DMS114 treated with DMSO at 0.1 percent for 48 hours (cell line): ENCODE data around the gene BCL7B.
"Not testable (repeated sequence)": the region's sequence is repeated elsewhere in the genome, so short reads cannot be mapped to it uniquely, and the experiment has no call there.

Source experiments
- DNase-seq: peaks from one replicate; lab custom pipeline; 2025; ENCODE audit not compliant: unreplicated experiment; lab: John Stamatoyannopoulos, UW

Gene BCL7B

DNA sequence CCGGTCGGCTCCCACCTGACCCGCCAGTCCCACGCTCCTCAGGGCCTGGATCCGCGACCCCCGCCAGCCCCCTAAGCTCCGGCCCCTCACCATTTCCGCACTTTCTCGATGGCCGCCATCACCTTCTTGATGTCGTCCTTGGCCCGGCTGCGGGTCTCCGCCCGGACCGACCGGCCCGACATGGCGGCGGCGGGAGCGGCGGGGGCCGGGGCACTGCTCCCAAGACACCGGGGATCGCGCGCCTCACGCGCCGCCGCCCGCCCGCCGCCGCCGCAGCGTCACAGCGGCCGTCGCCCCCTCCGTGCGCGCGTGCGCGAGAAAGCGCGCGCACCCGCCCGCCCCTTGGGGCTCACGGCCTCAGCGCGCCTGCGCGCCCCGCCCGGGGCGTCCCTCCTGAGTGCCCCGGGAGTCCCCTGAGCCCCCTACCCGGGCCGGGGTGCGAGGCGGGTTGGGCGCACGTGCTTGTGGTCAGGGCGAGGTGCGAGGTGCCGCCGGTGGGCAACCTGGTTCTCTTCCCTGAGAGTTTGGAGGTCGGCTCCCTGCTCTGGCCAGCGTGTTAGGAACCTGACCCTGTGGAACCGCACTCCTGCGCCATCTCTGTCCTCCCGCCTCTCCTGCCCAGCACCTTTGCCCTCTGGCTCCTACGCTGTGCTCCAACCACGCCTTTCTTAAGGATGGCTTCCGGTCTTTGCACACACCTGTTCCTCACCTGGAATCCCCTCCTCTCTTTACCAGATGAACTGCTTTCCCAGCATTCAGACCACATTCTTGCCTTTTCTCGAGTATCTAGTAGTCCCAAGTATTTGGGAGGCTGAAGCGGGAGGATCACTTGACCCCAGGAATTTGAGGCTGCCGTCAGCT lies at the start of gene BCL7B:
TSS of gene BCL7B (minus strand) at position 294 of the 861 bp plus-strand sequence. CDS start at position 182, 112 bp downstream.
- DNase-seq: peak; percentile 41

DNA sequence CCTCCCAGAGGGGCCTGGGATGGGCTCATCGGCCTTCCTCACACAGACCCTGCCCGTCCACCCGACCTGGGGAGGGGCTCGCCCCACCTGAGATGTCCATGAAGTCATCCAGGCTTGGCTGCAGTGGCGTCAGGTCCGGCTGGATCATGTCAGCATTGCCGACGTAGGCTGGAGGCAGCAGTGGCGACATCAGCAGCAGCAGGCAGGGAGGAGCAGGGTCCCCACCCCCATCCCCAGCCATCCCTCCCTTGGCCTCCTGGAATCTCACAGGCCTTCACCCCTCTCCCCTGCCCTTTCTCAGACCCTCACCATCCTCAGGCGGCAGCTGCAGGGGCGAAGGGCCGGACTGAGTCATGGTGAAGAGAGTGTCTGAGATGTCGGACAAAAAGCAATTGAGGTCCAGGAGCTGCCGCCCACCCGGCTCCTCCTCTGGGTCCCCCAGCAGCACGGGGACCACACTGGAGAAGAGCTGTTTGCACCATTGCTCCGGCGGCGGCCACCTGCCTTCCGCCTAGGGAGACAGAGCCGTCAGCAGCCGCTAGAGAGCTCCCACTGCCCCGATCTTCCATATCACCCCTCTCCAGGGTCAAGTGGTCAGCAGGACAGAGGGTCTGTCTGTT lies 48.2 kb upstream of the BCL7B start:
- no peak for DNase-seq

DNA sequence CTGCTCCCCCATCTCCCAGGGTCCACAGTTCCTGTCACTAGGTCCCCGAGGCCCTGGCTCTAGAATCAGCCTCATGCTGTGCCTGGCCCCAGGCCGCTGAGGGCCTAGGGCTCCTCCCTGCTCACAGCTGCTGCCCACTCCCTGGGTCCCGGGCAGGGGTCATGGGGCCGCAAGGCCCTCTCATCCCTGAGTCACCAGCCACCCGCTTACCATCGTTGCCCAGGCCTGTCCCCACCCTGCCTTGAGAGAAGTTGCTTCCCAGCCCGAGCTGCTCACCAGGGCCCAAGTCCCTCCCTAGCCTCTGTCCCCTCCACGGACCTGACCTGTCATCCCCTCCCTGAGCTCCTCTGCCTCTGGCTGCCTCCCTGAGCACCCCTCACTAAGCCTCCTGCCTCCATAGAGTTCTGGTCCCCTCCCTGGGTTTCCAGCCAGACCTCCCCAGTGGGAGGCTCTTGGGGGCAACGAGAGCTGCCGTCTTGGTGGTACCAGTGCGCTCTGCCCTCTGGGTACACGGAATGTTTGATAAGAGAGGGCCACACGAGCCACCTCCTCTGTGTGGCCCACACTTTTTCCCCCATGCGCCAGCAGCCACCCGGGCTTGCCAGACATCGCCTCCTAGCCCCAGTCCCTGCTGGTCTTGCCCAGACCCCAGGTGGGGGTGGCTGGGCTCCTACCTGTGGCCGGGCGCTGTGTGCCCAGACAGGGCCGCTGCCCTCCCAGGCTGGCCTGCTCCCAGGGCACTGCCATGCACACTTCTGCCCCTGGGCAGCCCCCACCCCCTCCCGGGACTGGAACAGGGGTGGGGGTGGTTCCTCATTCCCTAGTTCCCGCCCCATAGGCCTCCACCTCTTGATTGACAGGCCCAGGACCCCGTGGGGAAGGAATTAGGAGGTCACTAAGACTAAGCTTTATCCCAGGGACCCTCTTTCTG lies 45.5 kb upstream of the BCL7B start:
- no peak for DNase-seq

DNA sequence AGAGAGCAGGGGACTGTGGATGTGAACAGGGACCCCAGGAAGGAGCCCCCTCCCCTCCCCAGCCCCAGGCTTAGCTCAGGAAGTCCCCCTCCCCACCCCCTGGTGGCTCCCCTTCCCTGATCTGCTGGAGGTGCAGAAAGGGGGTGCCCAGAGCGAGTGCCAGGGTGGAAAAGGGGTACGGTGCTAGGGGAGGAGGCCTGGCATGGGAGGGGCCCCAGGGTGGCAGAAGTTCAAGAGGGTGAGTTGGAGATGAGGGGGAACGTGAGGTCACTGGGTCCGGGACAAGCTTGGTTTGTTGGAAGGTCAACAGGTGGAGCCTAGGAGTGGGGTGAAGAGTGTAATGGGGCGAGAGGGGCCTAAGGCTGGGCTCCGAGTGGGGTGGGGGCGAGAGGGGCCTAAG lies 42.4 kb upstream of the BCL7B start:
- DNase-seq: no peak

DNA sequence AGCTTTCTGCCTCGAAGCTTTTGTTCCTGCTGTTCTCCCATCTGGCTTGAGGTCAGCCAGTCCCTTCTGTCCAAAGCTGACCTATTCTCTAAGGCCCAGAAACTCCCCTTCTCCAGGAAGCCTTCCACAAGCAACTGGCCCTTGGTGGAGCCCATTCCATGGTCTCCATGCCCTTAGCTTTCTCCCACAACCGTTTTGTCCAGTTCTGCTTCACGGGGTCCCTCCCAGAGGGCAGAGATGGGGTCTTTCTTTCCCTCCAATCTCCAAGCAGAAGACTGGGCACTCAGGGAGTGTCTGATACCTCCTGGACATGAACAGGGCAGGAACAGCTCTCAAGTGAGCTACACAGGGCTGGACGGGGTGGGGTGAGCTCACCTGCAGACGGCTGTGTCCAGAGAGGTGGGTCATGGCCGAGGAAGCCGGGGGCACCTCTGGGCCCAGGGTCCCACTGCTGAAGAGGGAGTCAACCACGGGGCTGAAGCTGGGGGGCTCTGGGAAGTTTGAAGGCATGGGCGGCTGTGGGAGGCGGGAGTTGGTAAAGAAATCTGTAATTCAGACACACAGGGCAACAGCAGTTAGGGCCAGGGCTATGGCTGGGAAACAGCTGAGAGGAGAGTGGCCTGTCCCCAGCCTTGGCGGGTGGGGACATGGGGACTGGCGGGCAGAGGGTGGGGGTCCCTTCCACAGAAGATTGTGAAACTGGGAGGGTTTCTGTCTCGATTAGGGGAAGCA lies 41.8 kb upstream of the BCL7B start:
- no peak for DNase-seq

DNA sequence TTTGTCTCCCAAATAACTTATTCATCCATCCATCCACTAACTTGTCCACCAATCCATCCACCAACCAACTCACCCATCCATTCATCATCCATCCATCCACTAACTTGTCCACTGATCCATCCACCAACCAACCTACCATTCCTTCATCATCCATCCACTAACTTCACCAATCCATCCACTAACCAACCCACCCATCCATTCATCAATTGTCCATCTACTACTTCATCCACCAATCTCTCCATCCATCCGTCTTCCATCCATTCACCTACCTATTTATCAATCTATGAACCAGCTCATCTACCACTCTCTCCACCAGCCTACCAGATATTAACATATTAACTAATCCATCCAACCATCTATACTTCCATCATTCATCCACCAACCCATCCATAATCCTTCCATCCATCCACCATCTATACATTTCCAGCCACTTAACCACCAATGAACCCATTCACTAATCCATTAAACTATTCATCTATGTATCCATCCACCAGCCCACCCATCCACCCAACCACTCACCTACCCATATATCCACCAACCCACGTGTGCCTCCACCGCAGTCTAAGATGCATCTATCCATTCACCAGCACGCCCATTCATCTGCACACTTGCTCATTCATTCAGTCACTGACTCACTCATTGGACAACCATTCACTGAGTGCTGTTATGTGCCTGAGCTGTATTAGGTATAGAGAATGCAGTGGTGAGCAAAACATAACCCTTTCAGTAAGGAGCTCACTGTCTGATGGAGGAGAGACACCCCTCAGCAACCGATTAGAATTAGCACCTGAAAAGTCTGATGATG lies 40.7 kb upstream of the BCL7B start:
- DNase-seq: no peak

DNA sequence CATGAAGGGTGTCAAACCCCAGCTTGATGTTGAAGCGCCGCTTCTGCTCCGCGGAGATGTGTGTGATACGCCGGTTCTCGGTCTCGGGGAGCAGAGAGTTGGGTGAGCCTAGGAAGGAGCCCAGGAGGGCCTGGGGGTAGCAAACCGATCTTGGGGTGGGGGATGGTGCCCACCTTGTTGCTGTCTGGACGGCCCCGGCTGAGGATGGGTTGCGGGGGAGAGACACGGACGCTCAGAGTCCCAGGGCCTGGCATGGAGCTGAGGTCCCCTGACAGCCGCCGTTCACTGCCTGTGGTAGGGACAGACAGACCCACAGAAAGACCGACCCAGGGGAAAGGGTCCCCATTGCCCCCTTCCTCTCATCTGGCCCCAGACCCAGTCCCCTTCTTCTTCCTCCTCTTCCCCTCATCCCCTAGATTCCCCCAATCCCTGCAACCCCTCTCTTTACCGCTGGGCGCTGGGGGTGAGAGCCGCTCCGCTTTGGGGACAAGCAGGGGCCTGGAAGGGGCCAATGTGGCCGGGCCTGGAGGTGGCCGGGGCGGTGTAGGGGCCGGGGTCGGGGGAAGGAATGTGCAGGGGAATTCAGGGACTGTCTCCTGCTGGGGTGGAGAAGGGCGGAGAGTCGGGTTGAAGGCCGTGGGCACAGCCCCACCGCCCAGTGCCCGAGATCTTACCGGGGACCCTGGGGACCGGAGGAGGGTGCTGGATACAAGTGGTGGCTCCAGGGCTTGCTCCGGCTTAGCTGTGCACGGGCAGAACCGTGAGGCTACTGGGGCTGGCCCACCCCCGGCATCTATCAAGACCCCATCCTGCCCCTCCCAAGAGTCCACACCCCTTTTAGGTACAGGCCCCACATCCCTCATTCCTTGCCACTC lies 38.9 kb upstream of the BCL7B start:
- DNase-seq: no peak

DNA sequence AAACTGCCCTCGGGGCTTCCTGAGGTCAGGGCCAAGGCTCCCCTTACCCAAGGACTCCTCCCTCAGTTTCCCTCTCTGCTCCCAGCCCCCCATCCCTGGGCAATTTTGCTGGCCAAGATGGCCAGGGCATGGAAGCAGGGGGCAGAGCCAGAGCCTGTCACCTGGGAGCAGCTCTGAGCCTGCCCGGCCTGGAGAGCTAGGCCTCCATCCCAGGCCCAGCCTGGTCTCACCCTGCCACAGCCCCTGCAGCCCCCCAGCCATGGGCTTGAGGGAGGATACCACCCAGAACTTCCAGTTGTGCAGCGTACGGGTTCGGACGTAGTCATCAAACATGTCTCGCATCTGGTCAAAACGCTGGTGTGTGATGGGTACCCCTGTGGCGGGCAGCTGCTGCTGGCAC lies 37.9 kb upstream of the BCL7B start:
- no peak for DNase-seq

DNA sequence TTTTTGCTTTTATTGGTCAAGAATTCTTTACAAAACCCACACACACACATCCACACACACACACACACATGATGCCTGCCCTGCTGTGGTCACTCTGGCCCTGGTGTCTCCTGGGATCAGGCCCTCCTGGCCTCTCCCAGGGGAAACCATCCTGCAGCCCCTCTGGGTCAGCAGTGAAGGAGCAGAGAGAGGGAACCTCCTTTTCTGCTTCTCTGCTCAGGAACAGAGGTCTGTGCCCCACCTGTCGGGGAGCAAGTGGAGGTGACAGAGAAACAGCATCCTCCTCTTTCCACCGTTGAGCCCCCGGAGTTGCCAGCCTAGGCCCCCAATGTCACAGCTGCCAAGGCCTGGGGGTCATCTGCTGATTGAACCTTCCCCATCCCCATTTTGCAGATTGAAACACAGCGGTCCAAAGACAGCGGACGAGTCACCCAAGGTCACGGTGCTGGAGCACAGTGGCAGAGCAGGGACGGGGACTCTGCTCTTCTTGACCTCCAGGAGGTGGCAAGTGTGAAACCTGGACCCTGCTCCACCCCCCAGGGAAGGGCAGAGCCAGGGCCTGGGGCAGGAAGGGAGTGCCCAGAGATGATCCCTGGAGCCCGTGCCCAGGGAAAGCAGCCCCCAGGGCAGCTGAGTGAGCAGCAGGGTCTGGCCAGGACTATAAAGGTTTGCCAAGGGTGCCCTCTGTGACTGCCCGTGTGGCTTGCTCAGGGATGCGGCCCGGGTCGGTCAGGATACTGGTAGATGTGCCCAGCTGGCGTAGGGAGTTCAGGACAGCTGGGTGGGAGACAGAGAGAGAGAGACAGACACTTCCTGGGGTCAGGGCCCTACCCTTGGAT lies 35.9 kb upstream of the BCL7B start:
- DNase-seq: no peak

DNA sequence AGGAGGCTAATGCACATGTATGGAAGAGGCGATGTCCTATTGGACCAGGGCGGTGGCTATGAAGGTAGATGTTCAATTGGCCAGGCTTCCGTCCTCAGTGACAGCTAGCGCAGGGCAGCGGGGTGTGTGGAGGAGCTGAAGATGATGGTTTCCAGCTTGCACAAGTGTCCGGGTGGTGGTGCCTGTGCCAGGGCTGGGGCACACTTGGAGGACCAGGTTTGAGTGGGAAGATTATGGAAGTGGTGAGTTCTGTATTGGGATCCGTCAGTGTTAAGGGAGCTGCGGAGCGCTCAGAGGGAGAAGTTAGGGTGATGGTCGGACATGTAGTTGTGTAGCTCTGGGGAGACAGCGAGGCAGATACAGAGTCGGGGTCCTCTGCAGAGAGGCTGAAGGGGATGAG lies 29.4 kb upstream of the BCL7B start:
- no peak for DNase-seq

DNA sequence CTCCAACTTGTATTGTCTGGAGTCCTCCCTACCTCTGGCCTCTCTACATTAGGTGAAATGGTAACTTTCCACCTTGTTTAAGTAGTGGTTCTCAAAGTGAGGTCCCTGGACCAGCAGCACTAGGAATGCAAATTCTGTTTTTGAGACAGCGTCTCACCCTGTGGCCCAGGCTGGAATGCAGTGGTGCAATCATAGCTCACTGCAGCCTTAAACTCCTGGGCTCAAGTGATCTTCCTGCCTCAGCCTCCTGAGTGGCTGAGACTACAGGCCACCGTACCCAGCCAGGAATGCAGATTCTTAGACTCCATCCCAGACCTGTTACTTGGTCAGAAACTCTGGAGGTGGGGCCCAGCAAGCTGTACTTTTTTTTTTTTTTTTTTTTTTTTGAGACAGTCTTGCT lies 27.7 kb upstream of the BCL7B start:
- no peak for DNase-seq

DNA sequence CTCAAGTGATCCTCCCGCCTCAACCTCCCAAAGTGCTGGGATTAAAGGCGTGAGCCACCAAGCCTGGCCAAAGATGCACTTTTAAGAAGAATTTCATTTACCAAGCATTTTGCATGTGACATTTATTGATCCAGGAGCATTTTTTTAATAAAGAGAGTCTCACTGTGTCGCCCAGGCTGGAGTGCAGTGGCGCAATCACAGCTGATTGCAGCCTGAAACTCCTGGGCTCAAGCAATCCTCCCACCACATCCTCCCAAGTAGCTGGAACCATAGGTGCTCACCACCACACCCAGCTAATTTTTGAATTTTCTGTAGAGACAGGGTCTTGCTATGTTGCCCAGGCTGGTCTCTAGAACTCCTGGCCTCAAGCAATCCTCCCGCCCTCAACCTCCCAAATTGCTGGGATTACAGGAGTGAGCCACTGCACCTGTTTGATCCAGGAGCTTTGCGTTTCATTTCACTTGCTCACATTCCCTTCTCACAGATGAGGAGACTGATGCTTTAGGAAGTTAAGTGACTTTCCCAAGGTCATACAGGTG lies 25.2 kb upstream of the BCL7B start:
- DNase-seq: no peak

DNA sequence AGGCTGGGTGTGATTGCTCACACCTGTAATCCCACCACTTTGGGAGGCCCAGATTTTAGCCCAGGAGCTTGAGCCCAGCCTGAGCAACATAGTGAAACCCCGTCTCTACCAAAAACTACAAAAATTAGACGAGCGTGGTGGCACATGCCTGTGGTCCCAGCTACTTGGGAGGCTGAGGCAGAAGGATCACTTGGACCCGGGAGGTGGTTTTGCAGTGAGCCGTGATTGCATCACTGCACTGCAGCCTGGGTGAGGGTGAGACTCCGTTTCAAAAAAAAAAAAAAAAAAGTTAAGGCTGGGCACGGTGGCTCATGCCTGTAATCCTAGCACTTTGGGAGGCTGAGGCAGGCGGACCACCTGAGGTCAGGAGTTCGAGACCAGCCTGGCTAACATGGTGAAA lies 23.5 kb upstream of the BCL7B start:
- not testable (repeated sequence) for DNase-seq

DNA sequence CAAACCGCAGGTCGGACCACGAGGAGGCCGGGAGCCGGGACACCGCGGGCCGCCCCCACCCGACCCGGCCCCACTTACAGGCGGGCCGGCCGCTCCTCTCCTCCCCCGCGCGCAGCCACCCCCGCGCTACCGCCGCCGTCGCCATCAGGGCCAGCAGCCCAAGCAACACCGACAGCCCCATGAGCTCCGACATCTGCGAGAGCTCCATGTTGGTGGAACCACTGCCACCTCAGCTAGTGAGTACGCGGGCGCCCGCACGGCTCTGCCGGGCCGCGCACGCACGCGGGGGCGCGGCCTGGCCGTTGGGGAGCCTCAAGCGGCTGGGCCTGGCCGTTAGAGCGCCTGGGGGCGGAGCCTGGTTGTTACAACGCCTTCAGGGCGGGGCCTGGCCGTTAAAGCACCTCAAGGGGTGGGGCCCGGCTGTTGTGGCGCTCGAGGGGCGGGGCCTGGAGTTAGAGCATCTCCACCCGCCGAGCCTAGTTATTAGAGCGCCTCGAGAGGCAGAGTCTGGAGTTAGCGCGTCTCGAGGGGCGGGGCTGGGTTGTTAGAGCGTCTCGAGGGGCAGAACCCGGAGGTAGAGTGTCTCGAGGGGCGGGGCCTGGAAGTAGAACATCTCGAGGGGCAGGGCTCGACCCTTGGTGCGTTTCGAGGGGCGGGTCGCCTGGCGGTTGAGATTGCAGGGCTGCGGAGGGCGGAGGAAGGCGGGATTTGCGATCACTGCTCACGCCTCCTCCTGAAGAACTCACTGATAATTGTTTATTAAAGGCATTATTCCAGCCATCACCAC lies 21.0 kb upstream of the BCL7B start, which contains the start of gene TBL2:
TSS of gene TBL2 (minus strand) at position 238 of the 787 bp plus-strand sequence. CDS start at position 208, 30 bp downstream.
- peak; percentile 96 for DNase-seq

DNA sequence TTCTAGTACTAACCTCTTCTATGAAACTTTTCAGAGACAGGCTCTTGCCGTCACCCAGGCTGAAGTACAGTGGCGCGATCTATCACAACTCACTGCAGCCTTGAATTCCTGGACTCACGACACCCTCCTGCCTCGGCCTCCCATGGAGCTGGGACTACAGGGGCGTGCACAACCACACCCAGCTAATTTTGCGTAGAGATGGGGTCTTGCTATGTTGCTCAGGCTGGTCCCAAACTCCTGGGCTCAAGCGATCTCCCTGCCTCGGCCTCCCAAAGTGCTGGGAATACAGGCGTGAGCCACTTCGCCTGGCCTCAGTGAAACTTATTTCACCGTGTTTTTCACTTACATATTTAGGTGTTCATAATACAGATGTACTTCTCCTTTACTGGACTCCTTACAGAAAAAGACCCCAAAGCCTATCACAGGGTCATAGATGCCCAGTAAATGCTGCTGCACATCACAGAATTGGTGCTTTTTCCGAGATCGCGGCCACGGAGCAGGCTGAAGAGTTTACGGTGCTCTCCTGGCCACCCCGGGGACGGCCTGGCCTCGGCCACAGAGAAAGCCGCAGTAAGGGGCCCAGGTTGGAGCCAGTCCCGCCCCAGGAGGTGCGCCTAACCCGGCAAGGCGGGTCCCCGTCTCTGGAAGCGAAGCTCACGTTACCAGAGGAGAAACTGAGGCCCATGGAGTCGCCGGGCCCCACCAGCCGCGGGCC lies 20.3 kb upstream of the BCL7B start:
- no peak for DNase-seq

DNA sequence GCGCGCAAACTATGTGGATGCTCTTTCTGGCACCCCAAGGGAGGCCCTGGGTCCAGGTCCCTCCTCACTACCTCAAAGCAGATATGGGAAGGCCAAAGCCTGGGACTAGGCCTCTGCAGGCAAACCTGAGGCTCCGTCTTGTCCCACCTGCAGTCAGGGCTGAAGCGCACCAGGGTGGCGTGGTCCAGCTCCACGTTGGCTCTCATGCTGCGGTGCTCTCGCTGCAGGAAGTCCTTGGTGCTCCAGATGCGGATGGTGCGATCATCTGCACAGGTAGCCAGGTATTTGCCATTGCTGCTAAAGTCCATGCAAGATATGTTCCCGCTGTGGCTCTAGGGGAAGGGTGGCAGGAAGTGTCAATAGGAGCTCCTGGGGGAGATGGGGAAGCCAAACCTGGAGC lies 16.3 kb upstream of the BCL7B start:
- DNase-seq: no peak
